HG03139 (cell line): Measurements from ENCODE around the gene KHDC1L.
"Not testable (repeated sequence)": the region's sequence is repeated elsewhere in the genome, so short reads cannot be mapped to it uniquely, and the experiment has no call there.

ENCODE experiments used
- ATAC-seq: cut with Tn5 transposase; IDR thresholded peaks from one replicate; pipeline ENCODE4 v1.9.1; 2021; ENCODE audit not compliant: unreplicated experiment

KHDC1L gene

GRCh38 chr6:73207221-73207837 lies 18.0 kb downstream of the KHDC1L start:
- ATAC-seq = no peak

- ATAC-seq = no peak
Observed at GRCh38 chr6:73204252-73204651, 21.0 kb downstream of the KHDC1L start.

DNA sequence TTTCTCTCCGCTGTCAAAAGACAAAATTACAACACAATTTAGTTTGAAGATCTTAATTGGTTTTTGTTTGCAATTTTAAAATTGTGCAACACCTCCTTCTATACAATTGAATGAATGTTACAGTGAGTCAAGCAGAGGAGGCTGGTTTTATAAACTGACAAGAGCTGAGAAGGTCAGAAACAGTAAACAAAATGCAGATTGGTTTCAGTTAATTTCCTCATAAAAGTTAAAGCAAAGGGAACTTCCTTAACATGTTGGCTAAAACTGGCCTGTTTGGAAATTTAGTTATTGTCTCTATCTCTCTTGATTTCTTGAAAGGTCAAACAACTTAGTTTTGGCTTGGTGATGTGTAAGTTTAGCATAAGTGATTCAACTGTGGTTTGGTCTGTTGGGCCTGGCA lies 22.2 kb downstream of the KHDC1L start:
- ATAC-seq = no peak

DNA sequence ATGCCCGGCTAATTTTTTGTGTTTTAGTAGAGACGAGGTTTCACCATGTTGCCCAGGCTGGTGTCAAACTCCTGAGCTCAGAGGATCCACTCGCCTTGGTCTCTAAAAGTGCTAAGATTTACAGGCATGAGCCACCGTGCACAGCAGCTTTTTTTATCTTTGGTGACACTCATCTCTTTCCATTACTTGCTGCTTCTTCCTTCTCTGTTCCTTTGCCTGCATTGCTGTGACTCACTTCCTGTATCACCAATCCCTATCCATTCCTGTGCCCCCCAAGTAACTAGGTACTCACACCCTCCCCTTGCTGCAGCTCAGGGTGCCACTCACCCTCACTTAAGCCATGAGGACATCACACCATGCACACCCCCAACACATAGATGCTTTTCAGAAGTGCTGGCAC lies 24.6 kb downstream of the KHDC1L start:
- no peak for ATAC-seq

DNA sequence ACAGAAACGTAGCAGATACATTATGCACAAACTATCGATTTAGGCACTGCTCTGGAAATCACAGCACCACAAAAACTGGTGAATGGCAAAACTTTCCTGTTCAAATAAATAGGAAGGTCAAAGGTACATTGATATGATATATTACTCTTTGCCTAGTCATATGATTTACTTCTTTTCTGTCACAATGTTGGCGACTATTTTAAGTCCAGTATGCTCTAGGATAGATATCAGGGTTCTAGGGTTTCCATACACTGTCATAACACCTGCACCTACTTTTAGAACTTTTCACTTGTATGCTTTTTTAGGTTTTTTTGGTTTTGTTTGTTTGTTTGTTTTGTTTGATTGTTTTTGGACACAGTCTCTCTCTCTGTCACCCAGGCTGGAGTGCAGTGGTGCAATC lies 25.0 kb downstream of the KHDC1L start:
- no peak for ATAC-seq

GRCh38 chr6:73194744-73195143 lies 30.6 kb downstream of the KHDC1L start:
- ATAC-seq = no peak

DNA sequence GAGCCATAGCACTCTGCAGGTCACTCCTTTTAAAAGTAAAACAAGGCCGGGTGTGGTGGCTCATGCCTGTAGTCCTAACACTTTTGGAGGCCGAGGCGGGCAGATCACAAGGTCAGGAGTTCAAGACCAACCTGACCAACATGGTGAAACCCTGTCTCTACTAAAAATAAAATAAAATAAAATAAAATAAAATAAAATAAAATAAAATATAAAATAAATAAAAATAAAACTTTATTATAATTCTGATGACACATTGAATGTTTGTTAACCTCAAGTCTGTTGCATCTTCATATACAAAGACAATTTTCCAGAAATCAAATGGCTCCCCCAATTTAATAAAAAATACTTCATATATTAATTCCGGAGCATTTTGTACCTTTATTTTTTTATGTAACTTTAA lies 32.0 kb downstream of the KHDC1L start:
- ATAC-seq = not testable (repeated sequence)

- ATAC-seq = no peak
Observed at GRCh38 chr6:73182021-73182607, 43.2 kb downstream of the KHDC1L start.

GRCh38 chr6:73180763-73181619 lies 44.3 kb downstream of the KHDC1L start:
- peak; percentile 73 for ATAC-seq

- ATAC-seq = no peak
Observed at GRCh38 chr6:73180076-73180738, 45.1 kb downstream of the KHDC1L start.

DNA sequence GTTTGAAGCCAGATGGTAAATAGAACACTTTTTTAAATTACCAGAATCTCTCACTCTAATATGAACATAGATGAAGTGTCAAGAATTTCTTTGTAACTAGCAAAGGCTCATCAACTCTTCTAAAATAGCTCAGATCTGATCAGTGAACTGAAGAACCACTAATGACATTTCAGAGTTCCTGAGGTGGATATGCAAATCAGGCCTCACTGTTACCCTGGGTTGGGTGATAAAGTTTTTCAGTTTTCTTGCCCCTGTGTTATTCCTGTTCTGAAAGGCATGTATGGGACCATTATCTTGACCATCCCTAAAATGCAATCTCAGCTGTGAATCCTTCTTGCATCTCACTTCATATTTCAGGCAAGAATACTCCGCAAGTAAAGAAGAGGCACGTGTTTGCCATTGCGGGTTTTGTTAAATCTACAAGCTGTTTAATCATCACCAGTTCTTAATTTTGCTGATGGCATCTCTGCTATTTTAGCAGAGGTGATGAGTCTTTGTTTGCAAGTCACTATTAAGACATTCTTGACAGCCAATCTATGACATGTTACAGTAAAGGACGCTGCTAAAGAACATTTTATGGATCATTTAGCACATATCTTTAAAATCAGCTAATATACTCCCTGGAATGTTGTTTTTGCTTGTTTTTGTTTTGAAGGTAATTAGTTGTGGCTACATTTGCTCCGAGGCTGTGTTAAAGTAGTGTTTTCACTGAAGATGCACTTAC lies 47.9 kb downstream of the KHDC1L start:
- ATAC-seq = peak; percentile 54

- ATAC-seq = no peak
Observed at GRCh38 chr6:73176057-73176456, 49.2 kb downstream of the KHDC1L start.

DNA sequence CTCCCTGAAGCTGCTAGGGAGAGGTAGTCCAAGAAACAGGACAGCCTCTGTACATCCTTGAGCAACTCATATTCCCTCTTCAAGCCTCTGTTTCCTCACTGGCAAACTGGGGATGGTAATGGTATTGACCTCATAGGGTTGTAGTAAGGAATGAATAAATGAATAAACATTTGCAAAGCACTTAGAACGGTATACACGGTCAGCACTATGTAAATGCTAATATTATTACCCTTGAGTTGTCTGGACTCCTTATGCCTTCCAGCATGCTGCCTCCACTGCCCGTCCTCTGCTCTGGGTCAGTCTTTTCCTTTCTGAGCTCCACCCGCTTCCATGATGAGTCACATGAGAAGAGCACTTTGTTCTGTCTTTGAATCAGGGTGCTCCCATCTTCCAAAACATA lies 50.6 kb downstream of the KHDC1L start:
- ATAC-seq = no peak
